GM18511 (cell line): ENCODE results near the gene LMBRD2.

Experiments used
- ATAC-seq: cut with Tn5 transposase; IDR thresholded peaks from one replicate; pipeline ENCODE4 v1.9.1; 2021; ENCODE audit warnings: mild to moderate bottlenecking, moderate library complexity; ENCODE audit not compliant: unreplicated experiment

LMBRD2 gene

DNA sequence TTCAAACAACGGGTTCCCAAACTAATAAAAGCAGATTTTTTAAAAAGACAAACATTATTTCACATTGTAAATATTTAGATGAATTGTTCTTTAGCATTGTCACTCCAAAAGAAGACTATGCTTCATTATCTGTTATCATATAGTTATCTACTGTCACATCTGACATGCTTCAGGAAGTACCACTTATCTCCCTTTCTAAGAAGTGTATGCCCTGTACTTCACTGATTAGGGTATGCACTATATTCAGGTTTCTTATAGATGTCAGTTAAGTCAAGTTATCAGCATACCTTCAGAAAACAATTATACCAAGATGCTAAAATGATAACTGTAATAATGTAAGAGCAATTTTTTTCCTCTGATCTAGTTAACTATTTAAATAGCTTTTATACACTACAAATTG, 40.4 kb downstream of the LMBRD2 start:
- ATAC-seq = no peak

DNA sequence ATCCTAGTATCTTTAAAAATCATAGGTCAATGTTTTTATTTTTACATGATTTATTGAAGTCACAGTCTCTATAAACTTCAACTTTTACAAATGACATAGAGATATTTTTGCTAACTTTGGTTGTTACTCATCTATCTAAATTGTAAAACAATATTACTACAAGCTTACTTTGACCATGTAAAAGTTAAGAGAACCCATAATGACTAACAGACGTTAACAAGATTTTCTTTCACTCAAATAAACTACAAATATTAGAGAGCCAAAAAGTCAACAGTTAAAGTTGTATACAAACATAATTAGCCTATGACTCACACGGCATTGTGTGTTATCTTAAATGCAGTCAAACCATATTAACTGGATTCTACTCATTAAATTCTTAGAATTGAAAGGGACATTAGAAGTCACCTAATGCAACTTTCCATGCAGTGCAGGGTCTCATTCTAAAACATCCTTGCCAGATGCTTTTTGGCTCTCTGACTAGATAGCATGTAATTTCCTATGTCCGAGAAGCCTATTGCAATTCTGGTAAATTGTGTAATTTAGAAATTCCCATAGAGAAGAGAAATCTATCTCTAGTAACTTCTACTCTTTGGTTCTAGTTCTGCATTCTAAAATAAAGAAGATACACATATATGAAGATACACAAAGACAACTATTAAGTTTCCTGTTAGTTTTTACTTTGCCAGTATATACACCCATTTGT, 42.8 kb downstream of the LMBRD2 start:
- ATAC-seq = no peak

DNA sequence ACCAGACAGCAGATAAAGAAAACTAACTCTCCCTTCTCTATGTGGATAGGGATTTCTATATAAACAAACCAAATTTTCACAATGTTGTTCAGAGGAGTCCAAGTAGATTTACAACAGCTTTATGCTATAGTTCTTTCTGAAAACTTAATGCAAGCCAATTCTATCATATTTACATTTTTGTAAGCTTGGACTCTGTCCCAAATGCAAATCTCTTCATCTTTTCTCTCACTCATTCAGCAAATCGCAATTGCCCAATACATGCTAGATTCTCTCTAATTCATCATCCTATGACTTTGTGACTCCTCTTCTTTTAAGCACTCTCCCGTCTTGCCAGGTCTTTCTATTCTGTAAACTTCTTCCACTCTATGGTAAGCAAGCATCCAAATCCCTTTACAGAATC, 45.9 kb downstream of the LMBRD2 start:
- ATAC-seq = no peak

DNA sequence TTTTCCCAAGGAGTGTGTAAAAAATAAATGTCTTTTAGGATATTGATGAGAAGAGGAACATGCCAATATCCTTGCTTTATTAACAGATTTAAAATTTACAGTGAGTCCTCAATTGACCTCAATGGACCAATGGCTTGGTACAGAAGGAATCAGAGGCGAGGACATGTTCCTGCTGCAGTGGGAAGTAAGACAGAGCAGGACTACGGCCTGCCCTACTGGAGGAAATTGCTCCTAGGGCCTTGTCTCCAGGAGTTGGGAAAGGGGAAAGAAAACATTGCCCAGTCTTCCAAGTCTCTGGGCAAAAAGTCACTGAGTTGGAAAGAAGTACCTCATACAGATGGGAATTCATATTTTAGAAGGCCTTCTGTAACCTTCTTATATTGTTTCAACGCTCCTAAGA, 51.9 kb downstream of the LMBRD2 start:
- ATAC-seq = no peak

DNA sequence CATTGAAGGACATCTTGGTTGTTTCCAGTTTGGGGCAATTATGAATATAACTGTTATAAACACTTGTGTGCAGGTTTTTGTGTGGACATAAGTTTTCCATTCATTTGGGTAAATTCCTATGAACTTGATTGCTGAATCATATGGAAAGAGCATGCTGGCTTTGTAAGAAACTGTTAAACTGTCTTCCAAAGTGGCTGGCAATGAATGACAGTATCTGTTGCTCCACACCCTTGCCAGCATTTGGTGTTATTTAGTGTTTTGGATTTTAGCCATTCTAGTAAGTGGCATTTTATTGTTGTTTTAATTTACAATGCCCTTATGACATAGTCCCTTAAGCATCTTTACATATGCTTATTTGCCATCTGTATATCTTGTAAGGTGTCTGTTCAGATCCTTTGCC, 55.2 kb downstream of the LMBRD2 start:
- ATAC-seq = no peak

DNA sequence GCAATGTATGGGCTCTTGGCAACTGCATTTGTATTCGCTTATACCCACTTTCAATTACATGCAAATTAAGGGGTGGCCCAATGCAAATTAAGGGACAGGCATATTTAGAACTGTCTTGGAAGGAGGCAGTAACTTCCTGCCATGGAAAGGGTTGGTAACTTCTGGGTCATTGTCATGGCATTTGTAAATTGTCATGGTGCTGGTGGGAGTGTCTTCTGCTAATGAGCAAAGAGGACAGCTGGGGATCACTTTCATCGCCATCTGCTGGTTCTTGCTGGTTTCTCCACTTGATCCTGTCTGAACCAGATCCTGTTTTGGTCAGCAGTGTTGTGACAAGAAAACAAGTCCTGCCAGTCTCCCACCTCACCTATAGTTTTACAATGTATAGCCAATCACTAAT, 61.7 kb downstream of the LMBRD2 start:
- ATAC-seq = peak; percentile 79

DNA sequence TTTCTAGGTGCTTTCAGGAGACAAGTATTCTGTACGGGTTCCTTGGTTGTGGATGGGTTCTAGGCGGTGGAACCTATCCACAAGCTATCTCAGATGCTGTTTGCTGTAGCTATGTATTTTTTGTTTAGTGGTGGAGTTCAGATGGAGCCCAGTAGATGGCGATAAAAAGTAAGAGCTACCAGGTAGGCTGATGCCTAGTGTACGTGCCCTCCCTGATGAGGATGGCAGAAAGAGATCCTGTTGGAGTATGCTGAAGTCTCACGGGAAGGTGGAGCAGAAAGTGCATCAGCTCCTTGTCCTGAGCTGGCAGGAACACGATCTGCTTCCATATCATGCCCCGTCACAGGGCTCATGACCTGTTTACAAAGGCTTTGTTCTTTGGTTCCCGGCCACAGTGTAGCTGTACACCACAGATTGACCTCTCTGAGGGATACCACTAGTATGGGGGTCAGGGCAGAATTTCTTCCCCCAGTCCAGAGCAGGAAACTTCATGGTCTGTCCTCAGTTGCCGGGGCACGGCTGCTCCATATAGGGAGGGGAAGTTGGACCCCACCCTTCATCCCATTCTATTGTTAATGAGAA, 72.4 kb downstream of the LMBRD2 start:
- peak; percentile 99 for ATAC-seq

DNA sequence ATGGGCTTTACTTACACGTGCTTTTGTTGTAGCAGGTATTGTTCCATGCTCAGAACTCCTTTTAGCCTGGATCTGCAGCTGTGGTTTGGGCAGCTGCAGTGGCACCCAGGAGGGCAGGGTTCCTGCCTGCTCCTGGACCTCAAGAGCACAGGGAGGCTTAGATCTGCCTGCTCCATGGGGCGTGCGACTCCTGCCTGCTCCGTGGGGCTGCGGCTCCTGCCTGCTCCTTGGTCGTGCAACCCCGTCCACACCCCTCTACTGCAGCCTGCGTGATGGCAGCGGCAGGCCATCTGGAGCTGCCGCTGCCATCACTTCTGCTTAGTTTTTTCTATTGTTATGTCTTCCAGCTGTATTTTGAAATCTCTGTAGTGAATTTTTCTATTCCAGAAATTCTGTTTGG, 73.3 kb downstream of the LMBRD2 start:
- no peak for ATAC-seq

DNA sequence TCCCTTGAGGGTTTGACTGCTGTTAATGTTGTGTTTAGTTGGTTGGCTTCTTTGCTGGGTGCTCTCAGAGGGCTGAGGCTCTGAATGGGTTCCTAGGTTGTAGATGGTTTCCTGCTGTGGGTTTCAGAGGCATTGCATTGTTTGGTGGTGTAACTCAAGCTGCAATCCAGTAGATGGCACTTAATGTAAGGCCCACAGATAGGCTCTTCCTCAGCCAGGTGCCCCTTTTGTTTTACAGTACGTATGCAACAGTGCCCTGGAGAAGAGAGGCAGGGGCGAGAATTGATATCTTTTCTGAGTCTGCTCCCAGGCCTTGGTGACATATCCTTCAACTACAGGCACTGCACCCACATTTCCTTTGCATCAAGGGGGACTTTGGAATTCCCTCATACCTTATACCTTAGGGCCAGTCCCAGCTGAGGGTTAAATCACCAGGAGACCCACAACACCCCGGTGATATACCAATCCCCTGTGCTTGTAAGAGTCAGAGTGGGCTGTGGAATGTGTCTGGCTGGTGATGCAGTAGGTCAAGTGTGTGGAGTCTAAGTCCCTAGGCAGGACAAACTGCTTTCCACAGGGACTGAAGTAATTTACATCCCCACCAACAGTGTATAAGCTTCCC, 78.0 kb downstream of the LMBRD2 start:
- peak; percentile 84 for ATAC-seq

DNA sequence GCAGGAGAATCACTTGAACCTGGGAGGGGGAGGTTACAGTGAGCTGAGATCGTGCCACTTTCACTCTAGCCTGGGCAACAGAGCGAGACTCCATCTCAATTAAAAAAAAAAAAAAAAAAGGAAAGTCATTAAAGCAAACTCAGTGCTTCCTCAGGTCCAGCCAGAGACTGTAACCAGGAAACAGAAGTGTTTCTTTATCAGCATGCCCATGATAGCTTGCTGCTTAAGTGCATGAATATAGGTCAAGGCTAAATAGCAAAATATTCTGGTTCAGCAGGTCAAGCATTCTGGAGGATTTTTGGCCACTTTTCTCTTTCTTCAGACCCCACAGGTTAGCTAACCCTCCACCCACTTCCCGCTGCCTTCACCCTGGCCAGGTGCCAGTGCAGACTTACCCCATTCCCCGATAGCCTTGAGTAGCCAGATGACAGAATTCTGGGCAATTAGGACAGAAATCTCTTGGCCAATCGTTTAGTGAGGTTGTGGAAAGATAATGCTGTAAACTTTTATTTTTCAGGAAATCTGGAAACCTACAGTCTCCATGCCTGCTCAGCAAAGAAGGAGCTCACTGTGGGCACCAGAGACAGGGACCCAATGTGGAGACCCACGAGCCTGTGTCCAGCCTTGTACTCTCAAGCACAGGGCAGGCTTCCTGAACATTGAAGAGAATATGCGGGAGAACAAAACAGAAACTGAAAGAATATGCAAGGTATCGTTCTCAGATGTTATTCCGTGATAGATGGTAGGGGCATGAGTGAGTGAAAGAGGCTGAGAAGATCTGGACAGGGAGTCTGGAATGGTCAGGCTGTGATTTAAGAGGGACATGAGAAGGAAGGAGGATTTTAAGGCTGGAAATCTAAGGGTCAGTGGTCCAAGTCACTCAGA, 80.8 kb downstream of the LMBRD2 start:
- no peak for ATAC-seq

DNA sequence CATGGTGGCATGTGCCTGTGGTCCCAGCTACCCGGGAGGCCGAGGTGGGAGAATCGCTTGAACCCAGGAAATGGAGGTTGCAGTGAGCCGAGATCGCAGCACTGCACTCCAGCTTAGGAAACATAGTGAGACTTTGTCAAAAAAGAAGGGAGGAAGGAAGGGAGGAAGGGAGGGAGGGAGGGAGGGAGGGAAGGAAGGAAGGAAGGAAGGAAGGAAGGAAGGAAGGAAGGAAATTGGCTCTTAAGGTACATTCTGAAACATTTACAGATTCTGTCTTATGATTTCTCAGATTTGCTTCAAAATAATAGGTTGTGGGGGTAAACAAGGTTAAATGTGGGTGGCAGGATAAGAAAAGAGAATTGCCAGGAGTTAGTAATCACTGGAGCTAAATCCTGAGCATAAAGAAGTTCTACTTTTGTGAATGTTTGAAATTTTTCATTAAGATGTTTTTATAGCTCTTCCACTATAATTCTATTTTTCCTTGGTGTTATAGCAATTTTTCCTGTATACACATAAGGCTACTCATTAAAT, 82.9 kb downstream of the LMBRD2 start:
- ATAC-seq = no peak

DNA sequence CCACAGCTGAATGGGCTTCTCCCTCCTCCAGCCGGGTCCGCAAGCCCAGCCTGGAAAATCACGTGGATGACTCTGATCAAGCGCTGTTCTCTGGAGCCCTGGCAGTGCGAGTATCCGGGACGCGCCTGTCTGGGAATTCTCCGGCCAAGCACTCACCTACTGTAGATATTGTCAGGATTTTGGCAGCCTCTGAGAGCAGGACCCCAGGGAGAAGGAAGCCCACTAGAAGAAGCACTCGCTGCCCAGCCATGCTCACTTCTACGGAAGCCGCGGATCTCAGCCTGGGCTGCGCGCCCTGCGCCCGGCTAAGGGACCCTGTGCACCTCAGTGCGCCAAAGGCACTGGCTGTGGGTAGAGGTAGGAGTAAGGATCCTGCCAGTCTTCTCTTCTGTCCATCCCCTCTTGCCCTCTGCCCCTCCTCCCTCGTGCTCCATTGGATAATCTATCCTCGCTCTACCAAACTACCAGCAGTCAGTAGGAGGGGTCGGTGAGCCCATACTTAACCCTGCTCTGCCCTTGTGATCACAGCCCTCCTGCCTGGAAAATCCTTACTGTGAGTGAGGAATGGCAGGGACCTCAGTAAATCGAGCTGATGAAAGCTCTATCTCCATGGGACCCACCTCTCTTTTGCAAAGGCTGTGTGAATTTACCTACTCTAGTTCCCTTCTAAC, 85.0 kb downstream of the LMBRD2 start, which contains the start of gene UGT3A2:
Gene UGT3A2 (minus strand): TSS at position 343 of the 671 bp plus-strand sequence. CDS start 93 bp downstream, at position 250.
- no peak for ATAC-seq

DNA sequence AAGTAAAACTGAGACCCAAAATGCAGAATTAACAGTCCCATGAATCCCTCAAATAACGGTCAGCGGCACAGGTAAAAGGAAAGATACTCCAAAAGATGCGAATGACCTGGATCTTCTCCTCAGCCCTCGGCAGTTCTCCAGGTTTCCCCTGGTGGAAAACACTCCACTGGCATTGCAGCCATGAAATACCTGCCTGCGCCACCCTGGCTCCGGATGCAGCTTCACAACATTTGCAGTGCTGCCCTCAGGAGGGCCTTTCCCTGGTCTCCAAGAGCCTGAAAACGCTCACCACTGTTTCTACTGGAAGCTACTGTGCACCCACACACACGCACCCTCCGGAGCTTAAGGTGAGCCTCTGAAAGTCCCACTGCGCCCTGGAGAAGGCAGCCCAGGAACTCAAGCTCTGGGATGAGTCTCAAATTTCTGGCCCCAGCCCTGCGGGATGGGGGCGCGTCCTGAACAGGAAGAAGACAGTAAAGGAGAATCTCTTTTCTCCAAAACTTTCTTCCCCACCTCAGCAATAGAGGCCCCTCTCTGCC, 85.6 kb downstream of the LMBRD2 start:
- ATAC-seq = no peak

DNA sequence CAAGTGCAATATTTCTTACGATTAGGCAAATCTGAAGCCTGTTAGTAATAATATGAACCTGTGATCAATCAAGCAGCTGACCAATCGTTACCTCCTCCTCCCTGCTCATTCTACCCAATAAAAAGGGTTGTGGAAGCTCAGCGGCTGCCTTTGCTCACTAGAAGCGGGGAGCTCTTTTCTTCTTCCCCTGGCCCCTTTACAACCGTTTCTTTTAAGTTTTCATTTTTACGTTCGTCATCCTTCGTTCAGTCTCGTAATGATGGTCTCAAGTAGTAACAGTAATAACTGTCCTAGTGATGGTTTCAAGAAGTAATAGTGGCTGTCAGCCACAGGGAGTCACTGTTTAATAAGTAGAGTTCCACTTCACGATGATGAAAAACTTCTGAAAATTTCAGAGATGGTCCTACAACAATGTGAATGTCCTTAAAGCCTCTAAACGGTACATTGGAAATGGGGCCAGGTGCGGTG, 91.2 kb downstream of the LMBRD2 start:
- no peak for ATAC-seq

DNA sequence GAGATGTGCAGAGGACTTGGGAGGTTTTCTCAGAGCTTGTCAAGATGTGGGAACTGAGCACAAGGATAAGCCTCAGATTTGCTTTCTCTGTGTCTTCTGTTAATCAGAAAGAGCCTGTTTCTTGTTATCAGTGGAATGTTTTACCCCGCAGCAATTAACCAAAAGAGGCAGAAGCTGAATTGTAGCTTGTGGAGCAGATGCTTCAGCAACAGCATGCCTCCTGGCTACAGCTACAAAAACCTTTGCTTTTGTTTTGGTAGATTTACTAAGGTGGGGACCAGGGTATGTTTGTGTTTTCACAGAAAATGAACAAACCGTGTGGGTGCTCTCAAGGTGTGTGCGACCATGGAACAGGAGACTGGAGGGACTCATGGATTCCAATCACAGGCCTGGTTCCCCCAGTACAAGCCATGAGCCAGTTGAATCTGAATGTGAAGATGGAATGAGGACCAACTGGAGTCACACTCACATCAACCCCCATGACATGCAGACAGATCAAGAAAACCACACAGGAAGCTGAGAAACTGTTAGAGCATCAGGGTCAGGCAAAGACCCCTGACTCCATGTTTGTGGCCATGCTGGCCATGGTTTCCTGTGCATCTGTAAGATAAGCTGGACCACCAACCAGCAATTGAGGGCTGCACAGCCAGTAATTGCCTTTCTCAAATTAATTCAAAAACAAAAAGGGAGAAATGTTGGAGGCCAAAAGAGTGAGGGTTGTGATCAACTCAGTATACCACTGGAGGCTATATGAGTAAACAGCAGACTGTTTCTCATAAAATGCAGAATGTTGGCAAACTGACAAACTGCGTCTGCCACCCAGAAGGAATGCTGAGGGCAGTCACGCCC, 91.9 kb downstream of the LMBRD2 start:
- no peak for ATAC-seq

DNA sequence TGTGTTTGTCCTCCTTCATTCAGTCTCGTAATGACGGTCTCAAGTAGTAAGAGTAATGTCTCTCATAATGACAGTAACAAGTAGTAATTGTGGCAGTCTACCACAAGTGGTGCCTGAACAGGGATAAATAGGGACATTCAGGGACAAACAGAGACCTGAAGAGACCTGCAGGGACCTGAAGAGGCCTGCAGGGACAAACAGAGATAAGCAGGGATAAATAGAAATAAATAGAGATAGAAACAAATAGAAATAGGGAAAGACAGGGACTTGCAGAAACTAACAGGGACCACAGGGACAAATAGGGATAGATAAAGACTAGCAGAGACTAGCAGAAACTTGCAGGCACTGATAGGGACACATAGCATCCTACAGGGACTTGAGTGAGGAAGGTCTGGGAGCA, 92.9 kb downstream of the LMBRD2 start:
- ATAC-seq = no peak

DNA sequence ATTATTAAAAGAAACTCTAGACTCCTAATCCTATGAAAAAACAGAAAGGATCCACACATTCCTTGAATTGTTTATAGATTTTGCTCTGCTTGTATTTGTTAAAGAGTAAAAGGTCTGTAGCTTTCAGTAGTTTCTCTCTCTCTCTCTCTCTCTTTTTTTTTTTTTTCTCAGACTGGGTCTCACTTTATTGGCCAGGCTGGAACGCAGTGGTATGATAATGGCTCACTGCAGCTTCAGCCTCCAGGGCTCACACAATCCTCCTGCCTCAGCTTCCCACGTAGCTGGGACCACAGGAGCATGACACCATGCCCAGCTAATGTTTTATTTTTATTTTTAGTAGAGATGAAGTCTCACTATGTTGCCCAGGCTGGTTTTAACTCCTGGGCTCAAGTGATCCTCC, 94.3 kb downstream of the LMBRD2 start:
- no peak for ATAC-seq

DNA sequence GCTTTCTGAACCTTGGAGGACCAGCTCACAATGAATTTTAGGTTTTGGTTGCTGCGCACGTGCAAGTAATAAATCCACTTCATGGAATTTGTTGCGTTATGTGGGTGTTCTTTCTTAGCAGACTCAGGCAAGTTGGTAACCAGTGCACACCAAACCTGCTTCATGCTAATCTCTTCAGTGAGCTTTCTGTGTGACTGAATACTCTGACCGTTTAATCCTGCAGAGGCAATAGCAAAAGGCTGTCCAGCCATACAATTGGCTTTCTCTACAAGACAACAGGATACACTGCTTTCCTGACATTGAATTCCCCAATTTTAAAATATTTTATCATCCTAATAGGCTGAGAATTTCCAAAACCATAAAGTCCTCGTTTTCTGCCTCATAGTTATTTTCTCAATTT, 95.3 kb downstream of the LMBRD2 start:
- ATAC-seq = no peak

DNA sequence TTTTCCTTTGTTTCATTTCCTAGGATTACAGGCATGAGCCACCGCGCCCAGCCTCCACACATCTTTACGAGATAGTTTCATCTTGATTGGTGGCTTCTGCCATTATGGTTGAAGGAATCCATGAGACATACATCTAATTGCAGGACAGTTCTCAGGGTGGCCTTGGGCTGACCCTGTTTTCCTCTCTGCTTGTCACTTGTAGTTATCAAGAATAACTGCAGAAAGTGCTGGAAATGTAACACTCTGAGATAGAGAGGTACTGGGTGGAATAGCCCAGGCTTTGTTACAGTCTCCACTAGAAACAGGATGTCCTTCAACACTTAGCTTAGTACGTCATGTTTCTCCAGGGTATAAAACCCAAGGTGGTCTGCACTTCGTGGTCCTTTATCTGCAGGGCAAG, 95.7 kb downstream of the LMBRD2 start:
- ATAC-seq = no peak
